C4-2B (cell line): ENCODE measurements around the gene TMPRSS9.

Experiments
- ZFX ChIP-seq: fragments of 450-650 bp; IDR thresholded peaks from 2 replicates; pipeline ENCODE4 v1.6.1; 2017
- TF ChIP-seq, protein P1 (sequence below): fragments of 450-650 bp; conservative IDR thresholded peaks from 2 replicates; pipeline ENCODE4 v1.5.1; 2017; ENCODE audit warnings: mild to moderate bottlenecking

DNA sequence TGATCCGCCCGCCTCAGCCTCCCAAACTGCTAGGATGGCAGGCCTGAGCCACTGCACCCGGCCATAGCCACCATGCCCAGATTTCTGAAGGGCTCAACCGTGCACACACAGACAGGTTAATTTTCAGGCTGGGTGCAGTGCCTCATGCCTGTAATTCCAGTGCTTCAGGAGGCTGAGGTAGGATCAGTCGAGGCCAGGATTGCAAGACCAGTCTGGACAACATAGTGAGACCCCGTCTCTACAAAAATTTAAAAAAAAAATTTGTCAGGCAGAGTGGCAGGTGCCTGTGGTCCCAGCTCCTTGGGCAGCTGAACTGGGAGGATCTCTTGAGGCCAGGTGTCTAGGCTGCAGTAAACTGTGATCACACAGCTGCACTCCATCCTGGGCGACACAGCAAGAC lies 59.7 kb downstream of the TMPRSS9 start:
- TF ChIP-seq, protein P1, sequence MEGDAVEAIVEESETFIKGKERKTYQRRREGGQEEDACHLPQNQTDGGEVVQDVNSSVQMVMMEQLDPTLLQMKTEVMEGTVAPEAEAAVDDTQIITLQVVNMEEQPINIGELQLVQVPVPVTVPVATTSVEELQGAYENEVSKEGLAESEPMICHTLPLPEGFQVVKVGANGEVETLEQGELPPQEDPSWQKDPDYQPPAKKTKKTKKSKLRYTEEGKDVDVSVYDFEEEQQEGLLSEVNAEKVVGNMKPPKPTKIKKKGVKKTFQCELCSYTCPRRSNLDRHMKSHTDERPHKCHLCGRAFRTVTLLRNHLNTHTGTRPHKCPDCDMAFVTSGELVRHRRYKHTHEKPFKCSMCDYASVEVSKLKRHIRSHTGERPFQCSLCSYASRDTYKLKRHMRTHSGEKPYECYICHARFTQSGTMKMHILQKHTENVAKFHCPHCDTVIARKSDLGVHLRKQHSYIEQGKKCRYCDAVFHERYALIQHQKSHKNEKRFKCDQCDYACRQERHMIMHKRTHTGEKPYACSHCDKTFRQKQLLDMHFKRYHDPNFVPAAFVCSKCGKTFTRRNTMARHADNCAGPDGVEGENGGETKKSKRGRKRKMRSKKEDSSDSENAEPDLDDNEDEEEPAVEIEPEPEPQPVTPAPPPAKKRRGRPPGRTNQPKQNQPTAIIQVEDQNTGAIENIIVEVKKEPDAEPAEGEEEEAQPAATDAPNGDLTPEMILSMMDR: no peak
- TF ChIP-seq ZFX: no peak
